GM18517 (cell line): ENCODE results near the gene TMEM14C.
"Not testable (repeated sequence)": the region's sequence is repeated elsewhere in the genome, so short reads cannot be mapped to it uniquely, and the experiment has no call there.

ENCODE experiments used
- ATAC-seq: cut with Tn5 transposase; IDR thresholded peaks from one replicate; pipeline ENCODE4 v1.9.1; 2021; ENCODE audit warnings: mild to moderate bottlenecking, moderate library complexity; ENCODE audit not compliant: unreplicated experiment

The TMEM14C gene

DNA sequence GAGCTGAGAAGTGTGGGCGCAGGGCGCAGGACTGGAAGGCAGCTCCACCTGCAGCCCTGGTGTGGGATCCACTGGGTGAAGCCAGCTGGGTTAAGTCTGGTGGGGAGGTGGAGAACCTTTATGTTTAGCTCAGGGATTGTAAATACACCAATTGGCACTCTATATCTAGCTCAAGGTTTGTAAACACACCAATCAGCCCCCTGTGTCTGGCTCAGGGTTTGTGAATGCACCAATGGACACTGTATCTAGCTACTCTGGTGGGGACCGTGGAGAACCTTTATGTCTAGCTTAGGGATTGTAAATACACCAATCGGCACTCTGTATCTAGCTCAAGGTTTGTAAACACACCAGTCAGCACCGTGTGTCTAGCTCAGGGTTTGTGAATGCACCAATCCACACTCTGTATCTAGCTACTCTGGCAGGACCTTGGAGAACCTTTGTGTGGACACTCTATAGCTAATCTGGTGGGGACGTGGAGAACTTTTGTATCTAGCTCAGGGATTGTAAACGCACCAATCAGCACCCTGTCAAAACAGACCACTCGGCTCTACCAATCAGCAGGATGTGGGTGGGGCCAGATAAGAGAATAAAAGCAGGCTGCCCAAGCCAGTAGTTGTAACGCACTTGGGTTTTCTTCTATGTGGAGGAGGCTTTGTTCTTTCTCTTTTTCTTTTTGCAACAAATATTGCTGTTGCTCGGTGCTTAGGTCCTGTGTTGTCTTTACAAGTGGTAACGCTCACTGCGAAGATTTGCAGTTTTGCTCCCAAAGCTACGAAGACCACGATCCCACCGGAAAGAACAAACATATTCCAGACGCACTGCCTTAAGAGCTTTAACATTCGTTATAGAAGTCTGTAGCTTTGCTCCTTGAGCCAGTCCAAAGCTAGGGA, 1.7 kb upstream of the TMEM14C start:
- not testable (repeated sequence) for ATAC-seq

GRCh38 chr6:10721850-10722569, 860 bp upstream of the TMEM14C start:
- no peak for ATAC-seq

DNA sequence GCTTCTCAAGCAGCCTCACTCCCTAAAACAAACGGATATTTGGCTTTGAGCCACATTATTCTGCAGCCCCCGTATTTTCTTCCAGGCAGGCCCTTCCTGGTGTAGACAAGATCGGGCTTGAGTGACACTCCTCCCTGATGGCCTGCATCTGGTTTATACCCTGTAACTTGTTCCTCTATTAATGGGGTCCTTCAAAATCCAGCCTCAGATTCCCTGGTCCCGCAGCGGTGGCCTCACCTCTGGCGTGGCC, 375 bp upstream of the TMEM14C start:
- no peak for ATAC-seq

DNA sequence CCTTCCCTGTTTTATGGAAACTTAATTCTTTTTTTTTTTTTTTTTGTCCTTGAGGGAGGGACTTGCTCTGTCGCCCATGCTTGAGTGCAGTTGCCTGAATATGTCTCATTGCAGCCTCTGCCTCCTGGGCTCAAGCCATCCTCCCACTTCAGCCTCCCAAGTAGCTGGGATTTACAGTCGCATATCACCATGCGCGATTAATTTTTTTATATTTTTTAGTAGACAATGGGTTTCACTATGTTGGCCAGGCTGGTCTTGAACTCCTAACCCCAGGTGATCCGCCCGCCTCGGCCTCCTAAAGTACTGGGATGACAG, 654 bp downstream of the TMEM14C start:
- no peak for ATAC-seq

DNA sequence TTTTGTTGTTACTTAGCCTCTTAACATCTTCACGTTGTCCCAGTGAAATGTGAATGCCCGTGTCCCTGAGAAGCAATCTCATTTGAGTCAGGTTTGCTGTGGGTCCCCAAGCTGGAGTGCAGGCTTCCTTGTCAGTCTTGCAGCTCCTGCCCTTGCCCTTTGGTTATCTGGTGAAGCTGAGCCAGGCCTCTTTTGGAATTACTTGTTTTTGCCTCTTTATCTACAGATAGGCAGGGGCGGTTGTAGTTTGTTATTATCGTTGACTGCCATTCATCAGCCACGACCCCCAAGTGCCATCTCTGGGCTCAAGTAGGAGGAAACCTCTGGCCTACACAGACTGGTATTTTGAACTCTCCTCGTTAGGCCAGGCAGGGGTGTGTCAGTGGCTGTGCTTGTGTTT, 2.2 kb downstream of the TMEM14C start:
- no peak for ATAC-seq

DNA sequence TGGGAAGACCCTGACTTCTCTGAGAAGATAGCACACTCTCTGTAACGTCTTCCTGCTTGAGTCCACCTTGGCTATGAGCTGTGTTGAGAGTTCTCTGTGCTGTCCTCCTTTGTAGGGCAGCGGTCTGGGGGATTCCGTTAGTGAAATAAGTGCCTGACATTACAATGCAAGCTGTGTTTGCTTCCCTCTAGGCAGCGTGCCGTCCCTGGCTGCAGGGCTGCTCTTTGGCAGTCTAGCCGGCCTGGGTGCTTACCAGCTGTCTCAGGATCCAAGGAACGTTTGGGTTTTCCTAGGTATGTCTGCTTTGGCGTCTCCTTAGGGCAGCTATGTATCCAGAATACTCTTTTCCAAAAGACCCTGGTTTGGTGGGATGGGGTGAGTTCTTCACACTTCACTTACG, 2.8 kb downstream of the TMEM14C start:
- ATAC-seq, result no peak

- ATAC-seq, result no peak
These were observed 7.4 kb downstream of the TMEM14C start for GRCh38 chr6:10730254-10730653.

GRCh38 chr6:10733151-10733715, 10.4 kb downstream of the TMEM14C start:
- no peak for ATAC-seq

DNA sequence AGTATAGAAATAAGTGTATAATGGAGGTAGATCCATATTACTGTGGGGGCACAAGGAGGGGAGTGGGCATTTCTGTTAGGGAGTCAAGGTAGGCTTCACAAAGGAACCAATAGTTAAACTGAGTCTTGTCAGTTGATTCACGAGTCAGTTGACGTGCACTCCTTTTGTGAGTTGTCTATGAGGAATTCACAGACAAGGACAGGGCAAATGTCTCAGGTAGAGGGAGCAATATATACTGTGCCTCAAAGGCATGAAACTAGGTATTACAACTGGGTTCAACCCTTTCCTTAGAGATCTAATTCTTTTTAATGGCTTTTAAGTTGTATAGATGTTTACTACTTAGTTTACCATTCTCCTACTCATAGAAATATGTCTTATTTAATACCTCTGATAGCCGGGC, 11.0 kb downstream of the TMEM14C start:
- no peak for ATAC-seq

GRCh38 chr6:10736731-10737130, 13.9 kb downstream of the TMEM14C start:
- ATAC-seq, result no peak

- ATAC-seq, result no peak
These were observed 17.2 kb downstream of the TMEM14C start for GRCh38 chr6:10740061-10740460.

GRCh38 chr6:10741643-10742042, 18.8 kb downstream of the TMEM14C start:
- not testable (repeated sequence) for ATAC-seq

- no peak for ATAC-seq
These were observed 19.4 kb downstream of the TMEM14C start for GRCh38 chr6:10742251-10742650.

- no peak for ATAC-seq
These were observed 20.6 kb downstream of the TMEM14C start for GRCh38 chr6:10743515-10743914.

GRCh38 chr6:10745116-10745515, 22.2 kb downstream of the TMEM14C start:
- ATAC-seq, result no peak

DNA sequence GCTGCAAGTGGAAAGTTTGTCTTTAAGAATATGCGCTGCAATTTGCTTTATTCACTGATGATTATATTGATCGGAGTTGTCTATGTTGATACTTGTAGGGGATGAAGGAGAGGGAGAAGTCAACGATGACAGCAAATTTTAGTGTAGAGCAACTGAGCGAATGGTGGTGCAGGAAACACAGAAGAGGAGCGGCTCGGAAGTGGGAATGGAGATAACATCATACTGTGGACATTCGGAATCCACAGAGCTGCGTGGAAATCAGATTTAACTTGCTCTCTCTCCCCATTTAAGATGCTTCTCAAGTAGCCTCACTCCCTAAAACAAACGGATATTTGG, 24.0 kb downstream of the TMEM14C start:
- ATAC-seq, result no peak

DNA sequence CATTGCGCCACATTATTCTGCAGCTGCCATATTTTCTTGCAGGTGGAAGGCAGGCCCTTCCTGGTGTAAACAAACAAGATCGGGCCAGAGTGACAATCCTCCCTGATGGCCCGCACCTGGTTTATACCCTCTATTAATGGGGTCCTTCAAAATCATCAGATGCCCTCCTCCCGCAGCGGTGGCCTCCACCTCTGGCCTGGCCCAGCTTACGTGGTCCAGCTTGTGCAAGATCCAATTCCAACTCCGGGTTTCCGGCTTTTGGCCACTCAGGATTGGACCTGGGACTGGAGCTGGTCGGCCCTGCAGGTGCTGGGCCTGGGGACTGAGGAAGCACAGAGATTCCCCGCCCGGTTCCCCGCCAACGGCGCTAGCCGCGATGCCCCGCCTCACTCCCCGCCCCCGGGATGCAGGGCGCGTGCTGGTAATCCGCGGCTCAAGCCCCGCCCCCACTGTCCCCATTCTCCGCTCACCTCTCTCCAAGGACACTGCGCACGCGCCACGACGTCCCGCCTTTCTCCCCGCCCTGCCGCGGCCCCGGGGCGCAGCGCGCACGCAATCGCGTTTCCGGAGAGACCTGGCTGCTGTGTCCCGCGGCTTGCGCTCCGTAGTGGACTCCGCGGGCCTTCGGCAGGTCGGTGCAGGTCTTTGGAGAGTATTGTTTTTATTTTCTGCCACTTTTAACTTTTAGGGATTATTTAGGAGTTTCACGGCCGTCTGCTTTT, 24.5 kb downstream of the TMEM14C start, which contains the start of gene TMEM14B:
TSS of gene TMEM14B (plus strand) at position 555 of the 722 bp plus-strand sequence. CDS start 1,441 bp downstream, outside the sequence.
- peak; percentile 86 for ATAC-seq

- ATAC-seq, result no peak
These were observed 26.9 kb downstream of the TMEM14C start for GRCh38 chr6:10749734-10750133.

DNA sequence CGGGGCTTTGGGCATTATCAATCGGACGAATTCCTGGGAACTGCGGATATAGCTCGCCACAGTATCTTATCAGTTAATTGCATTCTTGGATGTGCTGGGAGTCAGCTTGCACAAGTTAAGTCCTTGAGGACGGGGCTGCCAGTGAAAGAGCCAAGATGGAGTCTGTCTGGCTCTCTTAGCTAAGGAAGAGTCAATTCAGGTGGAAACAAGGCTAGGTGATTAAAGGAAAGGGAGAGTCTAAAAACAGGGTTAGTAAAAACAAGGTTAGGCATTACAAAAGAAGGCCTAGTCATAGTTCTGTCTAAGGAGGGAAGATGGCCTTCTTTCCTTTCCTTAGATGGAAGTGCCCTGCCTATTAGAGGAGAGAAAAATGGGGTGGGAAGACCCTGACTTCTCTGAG, 27.7 kb downstream of the TMEM14C start:
- not testable (repeated sequence) for ATAC-seq

DNA sequence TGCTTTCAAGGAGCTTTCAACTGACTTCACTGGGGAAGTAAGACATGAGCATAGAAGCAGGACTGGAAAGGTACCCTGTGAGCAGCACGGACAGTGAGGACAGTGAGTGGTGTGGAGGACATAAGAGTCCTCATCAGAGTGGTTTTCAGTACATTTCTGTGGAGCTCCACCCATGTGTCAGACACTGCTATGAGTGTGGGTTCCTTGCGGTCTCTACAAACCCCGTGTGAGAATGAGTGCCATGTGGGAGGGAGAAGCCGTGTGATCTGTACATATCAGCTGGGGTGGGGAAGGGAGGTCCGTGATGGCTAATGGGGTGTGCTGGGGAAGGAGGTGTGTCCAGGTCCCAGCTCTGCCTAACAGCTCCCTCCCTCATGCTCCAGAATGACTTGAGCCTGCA, 28.9 kb downstream of the TMEM14C start:
- not testable (repeated sequence) for ATAC-seq

DNA sequence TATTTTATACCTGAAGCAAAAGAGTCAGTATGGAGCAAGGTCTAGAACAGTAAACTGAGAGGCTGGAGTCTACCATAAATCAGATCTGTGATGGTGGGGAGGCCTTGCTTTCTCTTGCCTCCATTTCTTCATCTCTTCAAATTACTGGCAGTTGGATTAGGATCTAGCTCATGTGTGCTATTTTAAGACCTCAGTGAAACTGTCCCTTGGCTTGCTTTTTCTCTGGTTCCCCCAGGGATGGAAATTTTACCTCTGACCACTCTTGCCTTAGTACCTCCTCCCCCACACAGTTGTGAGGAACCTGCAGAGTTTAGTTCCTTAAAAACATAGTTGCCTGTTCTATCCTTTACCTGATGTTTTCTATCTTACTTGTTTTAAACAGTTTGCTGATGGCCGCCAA, 33.2 kb downstream of the TMEM14C start:
- no peak for ATAC-seq
